HCT116 (cell line): Measurements from ENCODE around the gene SLC38A9. TPM values are rescaled to one million over a fixed set of nuclear protein-coding genes. Genes with fewer than 3 reads are reported as not detected.

Source experiments
- ATAC-seq: fragments of 200-7000 bp; cut with Tn5 transposase; 2 replicates; pipeline ENCODE4 v1.9.1; 2020; ENCODE audit warnings: mild to moderate bottlenecking, moderate library complexity
- BruUV-seq: library from RNA; stranded (reverse); fragments of 400-500 nt; replicated peaks from 2 replicates; lab custom pipeline; 2021; lab: Mats Ljungman, UMichigan
- CTCF ChIA-PET: fragments of 300-600 bp; sonication (Branson Sonifier 250); formaldehyde crosslinking; loops from one replicate; lab custom pipeline; 2021; ENCODE audit warnings: antibody characterized with exemption; lab: Charles Lee
- POLR2A ChIA-PET: fragments of 300-600, 350-600 bp; sonication (Branson Sonifier 250); formaldehyde crosslinking; loops from one replicate; lab custom pipeline; 2021; ENCODE audit warnings: antibody characterized with exemption; lab: Charles Lee
- RAD21 ChIA-PET, 2 experiments: fragments of 300-600 bp; sonication (Branson Sonifier 250); formaldehyde crosslinking; loops; one replicate each; lab custom pipeline; 2023; ENCODE audit warnings: low total read pairs in 2 of 2; ENCODE audit not compliant: uncharacterized antibody in 2 of 2, unreplicated experiment in 2 of 2, low non-redundant PET in 1 of 2; lab: Charles Lee
- DNase-seq: peaks from one replicate; pipeline ENCODE4 v3.0.0-alpha.2; 2010; ENCODE audit warnings: low read depth, low spot score
- H2AFZ ChIP-seq: fragments of 200-600 bp; shearing (Covaris generic), sonication (generic); 2 replicates; pipeline ENCODE4 v1.6.1; 2017; ENCODE audit warnings: low read depth, mixed run types, mixed read lengths, antibody characterized with exemption, low read length; ENCODE audit not compliant: poor library complexity, severe bottlenecking
- H3K27ac ChIP-seq: 2 replicates; pipeline ENCODE4 v1.5.1; 2012; ENCODE audit warnings: low read depth, low read length
- H3K27me3 ChIP-seq: fragments of 200-600 bp; sonication (generic); 2 replicates; pipeline ENCODE4 v1.6.1; 2016; ENCODE audit warnings: mixed run types, low read length, mixed read lengths; ENCODE audit not compliant: insufficient read depth
- H3K36me3 ChIP-seq, 2 experiments: fragments of 200-500 bp in 1 of 2; fragments of 200-600 bp in 1 of 2; sonication (Bioruptor generic) in 1 of 2; sonication (generic) in 1 of 2; 2 replicates each; pipeline versions ENCODE4 v1.5.1 to v1.6.1; 2014 to 2016; ENCODE audit warnings: low read length in 2 of 2, inconsistent platforms in 1 of 2, mixed read lengths in 1 of 2, mixed run types in 1 of 2; ENCODE audit not compliant: insufficient read depth in 2 of 2, control insufficient read depth in 1 of 2
- H3K4me1 ChIP-seq, 2 experiments: fragments of 200-600 bp in 1 of 2; sonication (generic) in 1 of 2; 2 replicates each; pipeline versions ENCODE4 v1.5.1 to v1.6.1; 2012 to 2017; ENCODE audit warnings: low read length in 2 of 2, inconsistent platforms in 1 of 2, mild to moderate bottlenecking in 1 of 2, mixed read lengths in 1 of 2, mixed run types in 1 of 2, moderate library complexity in 1 of 2; ENCODE audit not compliant: insufficient read depth in 2 of 2, control insufficient read depth in 1 of 2
- H3K4me2 ChIP-seq: fragments of 200-600 bp; sonication (generic); 2 replicates; pipeline ENCODE4 v1.6.1; 2017; ENCODE audit warnings: mixed run types, low read length, mixed read lengths
- H3K4me3 ChIP-seq, 2 experiments: fragments of 200-600 bp in 1 of 2; sonication (generic) in 1 of 2; replicated peaks in 1 of 2; 2 replicates each; pipeline ENCODE4 v1.5.1; 2011 to 2016; ENCODE audit warnings: low read length in 2 of 2, control low read depth in 1 of 2, low read depth in 1 of 2, mild to moderate bottlenecking in 1 of 2, mixed read lengths in 1 of 2, mixed run types in 1 of 2
- H3K79me2 ChIP-seq: fragments of 200-600 bp; sonication (generic); 2 replicates; pipeline ENCODE4 v1.6.1; 2017; ENCODE audit warnings: mild to moderate bottlenecking, mixed run types, low read length, moderate library complexity, mixed read lengths; ENCODE audit not compliant: insufficient read depth
- H3K9ac ChIP-seq: fragments of 200-600 bp; sonication (generic); 2 replicates; pipeline ENCODE4 v1.6.1; 2016; ENCODE audit warnings: low read length, mixed read lengths
- H3K9me2 ChIP-seq: fragments of 200-600 bp; sonication (generic), shearing (Covaris generic); 2 replicates; pipeline ENCODE4 v1.6.1; 2017; ENCODE audit warnings: mixed run types, mild to moderate bottlenecking, moderate library complexity; ENCODE audit not compliant: insufficient read depth
- H3K9me3 ChIP-seq, 2 experiments: fragments of 200-500 bp in 1 of 2; fragments of 200-600 bp in 1 of 2; sonication (Bioruptor generic) in 1 of 2; sonication (generic) in 1 of 2; 2 replicates each; pipeline ENCODE4 v1.6.1; 2014 to 2017; ENCODE audit warnings: low read length in 2 of 2, mixed read lengths in 2 of 2, inconsistent platforms in 1 of 2, low read depth in 1 of 2, mild to moderate bottlenecking in 1 of 2, mixed run types in 1 of 2, moderate library complexity in 1 of 2; ENCODE audit not compliant: control insufficient read depth in 1 of 2, insufficient read depth in 1 of 2
- H4K20me1 ChIP-seq: fragments of 200-600 bp; sonication (generic), shearing (Covaris generic); 2 replicates; pipeline ENCODE4 v1.6.1; 2017; ENCODE audit warnings: mixed run types, mild to moderate bottlenecking, moderate library complexity; ENCODE audit not compliant: insufficient read depth
- CBX3 ChIP-seq: IDR thresholded peaks from 2 replicates; pipeline ENCODE4 v1.6.1; 2012; ENCODE audit warnings: low read depth
- CEBPB ChIP-seq: IDR thresholded peaks from 2 replicates; pipeline ENCODE4 v1.6.1; 2012; ENCODE audit warnings: low read depth
- EGR1 ChIP-seq: IDR thresholded peaks from 2 replicates; pipeline ENCODE4 v1.6.1; 2012; ENCODE audit warnings: low read depth
- ELF1 ChIP-seq: IDR thresholded peaks from 2 replicates; pipeline ENCODE4 v1.6.1; 2012; ENCODE audit warnings: low read depth, borderline replicate concordance
- EZH2phosphoT487 ChIP-seq: fragments of 200-600 bp; IDR thresholded peaks from 2 replicates; pipeline ENCODE4 v1.6.1; 2018; ENCODE audit warnings: antibody characterized with exemption, borderline replicate concordance
- FOSL1 ChIP-seq: IDR thresholded peaks from 2 replicates; pipeline ENCODE4 v1.6.1; 2012; ENCODE audit warnings: low read depth
- JUND ChIP-seq: IDR thresholded peaks from 2 replicates; pipeline ENCODE4 v1.6.1; 2012
- POLR2A ChIP-seq: IDR thresholded peaks from 2 replicates; pipeline ENCODE4 v1.7.0; 2011; ENCODE audit warnings: borderline replicate concordance; ENCODE audit not compliant: insufficient read depth, insufficient read length; ENCODE audit errors: extremely low read depth
- POLR2AphosphoS5 ChIP-seq: IDR thresholded peaks from 2 replicates; pipeline ENCODE4 v1.6.1; 2011; ENCODE audit warnings: mild to moderate bottlenecking, low read depth, low read length, moderate library complexity
- RAD21 ChIP-seq: IDR thresholded peaks from 2 replicates; pipeline ENCODE4 v1.6.1; 2012; ENCODE audit warnings: low read depth, mild to moderate bottlenecking
- SIN3A ChIP-seq: IDR thresholded peaks from 2 replicates; pipeline ENCODE4 v1.6.1; 2012; ENCODE audit warnings: low read depth
- SRF ChIP-seq: IDR thresholded peaks from 2 replicates; pipeline ENCODE4 v1.6.1; 2012; ENCODE audit warnings: low read depth
- YY1 ChIP-seq: IDR thresholded peaks from 2 replicates; pipeline ENCODE4 v1.6.1; 2011; ENCODE audit warnings: low read length, low read depth, moderate library complexity, mild to moderate bottlenecking; ENCODE audit not compliant: insufficient replicate concordance; ENCODE audit errors: extremely low read depth
- ZFX ChIP-seq: fragments of 450-650 bp; IDR thresholded peaks from 2 replicates; pipeline ENCODE4 v1.6.1; 2017
- ZNF274 ChIP-seq: fragments of 200-500 bp; sonication (Bioruptor generic); IDR thresholded peaks from 2 replicates; pipeline ENCODE4 v1.6.1; 2014; ENCODE audit warnings: mild to moderate bottlenecking, low read depth, low read length, inconsistent platforms
- intact Hi-C: fragments of 100-400 bp; cut with micrococcal nuclease; formaldehyde crosslinking; loops from 2 replicates; pipeline ENCODE4 v1.10.0; 2022
- total RNA-seq: library from RNA; stranded (reverse); gene quantifications from one replicate; pipeline ENCODE4 v1.2.1, GENCODE V29; 2021; ENCODE audit not compliant: unreplicated experiment
- TF ChIP-seq, protein P1 (sequence below): IDR thresholded peaks from 2 replicates; pipeline ENCODE4 v1.6.1; 2012

SLC38A9 gene
- total RNA-seq, 1 experiment from 2014 or later = 12.6 TPM

DNA sequence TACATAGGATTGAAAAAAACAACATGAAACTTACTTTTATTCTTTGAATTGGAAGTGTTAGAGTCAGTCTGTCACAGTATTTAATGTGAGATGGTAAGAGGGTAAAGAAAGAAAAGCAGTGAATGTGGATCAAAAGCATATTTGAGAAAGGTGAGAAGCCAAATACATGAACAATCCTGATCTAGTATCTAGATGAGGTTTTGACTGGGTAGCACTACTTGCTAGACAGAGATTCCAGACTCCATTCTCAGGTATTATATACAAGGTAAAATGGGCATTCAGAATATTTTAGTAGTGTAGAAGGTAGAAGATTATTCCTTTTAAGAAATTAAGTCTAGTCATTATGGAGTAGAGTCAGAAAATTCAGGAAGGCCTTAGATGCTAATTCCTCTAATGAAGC lies 62.2 kb downstream of the SLC38A9 start:
- Histone ChIP-seq H3K9me3 (no peaks in the 10 kb centered on the region), H3K79me2 (no peaks in the 10 kb centered on the region), H4K20me1 (no peaks in the 10 kb centered on the region), H3K9me2 (no peaks in the 10 kb centered on the region), H3K9ac (no peak overlapping the region), H3K4me1 (peaks cover 0 to 5% of the 10 kb centered on the region in 2 experiments; a peak in 1 of 4 replicates), H3K4me3 (no peak overlapping the region), H3K27me3 (no peaks in the 10 kb centered on the region), H3K36me3 (no peaks in the 10 kb centered on the region), H2AFZ (no peak overlapping the region), H3K27ac (no peak overlapping the region), H3K4me2 (no peak overlapping the region)
- ChIA-PET RAD21 (no interaction called here), CTCF (no interaction called here), POLR2A (interaction anchor here (0.6 kb wide), 1 partner anchor 15 kb away, joined by 3 read pairs; no protein-coding TSS in a partner anchor)
- no peak for ATAC-seq
- DNase-seq = no peak
- TF ChIP-seq SIN3A (no peak), JUND (no peak), CEBPB (no peak), EZH2phosphoT487 (no peak), SRF (no peak), CBX3 (no peak), ELF1 (no peak), FOSL1 (no peak), POLR2A (no peak), ZNF274 (no peak), RAD21 (no peak), ZFX (no peak), EGR1 (no peak), YY1 (no peak), POLR2AphosphoS5 (no peak)
- TF ChIP-seq, protein P1, sequence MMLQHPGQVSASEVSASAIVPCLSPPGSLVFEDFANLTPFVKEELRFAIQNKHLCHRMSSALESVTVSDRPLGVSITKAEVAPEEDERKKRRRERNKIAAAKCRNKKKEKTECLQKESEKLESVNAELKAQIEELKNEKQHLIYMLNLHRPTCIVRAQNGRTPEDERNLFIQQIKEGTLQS = no peak
- BruUV-seq = no TSS peak
- intact Hi-C loops = no loop called here
